ENCODE data around the gene SCAF11.

DNA sequence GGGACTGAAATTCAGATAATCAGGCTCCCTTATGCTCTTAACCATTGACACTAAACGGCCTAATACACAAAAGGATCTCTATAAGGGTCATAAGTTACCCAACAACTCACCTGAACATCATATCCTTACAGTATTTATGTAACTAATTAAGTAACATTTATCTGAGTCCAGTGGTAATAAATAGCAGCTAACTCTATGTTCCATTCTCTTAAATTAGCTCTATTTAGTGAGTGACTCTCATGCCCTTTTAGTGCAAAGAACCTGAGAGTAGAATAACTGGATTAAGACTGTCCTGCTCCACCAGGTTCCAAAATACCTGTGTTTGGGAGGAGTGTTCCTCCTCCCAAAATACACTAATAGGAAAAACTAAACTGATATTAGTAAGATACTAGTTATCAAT, 9.8 kb downstream of the SCAF11 start:
- TF ChIP-seq TAF1 (IDR thresholded peaks at IDR 0.05; ENCODE audit: borderline replicate concordance, insufficient read depth, low read length) (no peak), FOXP2 (optimal IDR thresholded peaks at IDR 0.05; ENCODE audit: borderline replicate concordance, extremely low read depth, extremely low read length, insufficient read depth) (no peak), REST (IDR thresholded peaks at IDR 0.05; ENCODE audit: insufficient read depth in 1 of 2, low read depth in 2 of 2, low read length in 2 of 2) (no peak), POLR2AphosphoS5 (IDR thresholded peaks at IDR 0.05; ENCODE audit: low read depth, low read length) (no peak)
